Prostate gland (tissue), 2 donors: Measurements from ENCODE around the gene PLP2. TPM values are rescaled to one million over a fixed set of nuclear protein-coding genes. Genes with fewer than 3 reads are reported as not detected.
A peak's percentile ranks its signal among the peaks of the same experiment; 100 is the strongest.
"Not testable (repeated sequence)": the region's sequence is repeated elsewhere in the genome, so short reads cannot be mapped to it uniquely, and the experiment has no call there.

Source experiments
- DNase-seq: peaks from one replicate; pipeline ENCODE4 v3.0.0-alpha.2; 2019; ENCODE audit warnings: low spot score
- H3K27ac ChIP-seq, 2 donors: fragments of 200-600 bp; sonication (generic); 2 replicates each; pipeline ENCODE4 v1.5.1; 2017 to 2019
- H3K27me3 ChIP-seq: fragments of 200-600 bp; sonication (generic); replicated peaks from 2 replicates; pipeline ENCODE4 v1.5.1; 2019; ENCODE audit not compliant: insufficient read depth
- H3K36me3 ChIP-seq, 2 donors: fragments of 200-600 bp; sonication (generic); 1 replicate in 1 of 2; 2 replicates in 1 of 2; pipeline versions ENCODE4 v1.5.1 to v1.8.1; 2017 to 2019
- H3K4me1 ChIP-seq: fragments of 200-600 bp; sonication (generic); replicated peaks from 2 replicates; pipeline ENCODE4 v1.5.1; 2019
- H3K4me3 ChIP-seq, 2 donors: fragments of 200-600 bp; sonication (generic); 2 replicates each; pipeline ENCODE4 v1.5.1; 2017 to 2019
- H3K9me3 ChIP-seq: fragments of 200-600 bp; sonication (generic); 2 replicates; pipeline ENCODE4 v1.5.1; 2017
- CTCF ChIP-seq, 4 experiments: fragments of 200-600 bp in 2 of 4; fragments of 450-650 bp in 2 of 4; sonication (generic) in 2 of 4; IDR thresholded peaks; 1 replicate in 3 of 4; 2 replicates in 1 of 4; pipeline ENCODE4 v1.5.1; 2016 to 2019; ENCODE audit warnings: antibody characterized with exemption in 4 of 4, mild to moderate bottlenecking in 2 of 4, moderate library complexity in 2 of 4
- POLR2A ChIP-seq: fragments of 450-650 bp; IDR thresholded peaks from one replicate; pipeline ENCODE4 v1.6.1; 2016; ENCODE audit warnings: antibody characterized with exemption, mild to moderate bottlenecking
- POLR2AphosphoS5 ChIP-seq: sonication (generic); formaldehyde crosslinking; IDR thresholded peaks from one replicate; pipeline ENCODE4 v1.6.1; 2017; ENCODE audit warnings: antibody characterized with exemption
- WGBS: methylation state at CpG from one replicate; pipeline ENCODE4 v1.1.5; 2018; 5-methylcytosine and 5-hydroxymethylcytosine counted together
- intact Hi-C: fragments of 100-400 bp; cut with DNase I; formaldehyde crosslinking; loops from one replicate; pipeline ENCODE4 v1.14.2; 2022
- total RNA-seq, 2 donors: library from RNA; depleted of rRNA; stranded (reverse); fragments of >200 nt; gene quantifications; one replicate each; pipeline ENCODE4 v1.1.0, GENCODE V29; 2016

PLP2 gene, protein sequence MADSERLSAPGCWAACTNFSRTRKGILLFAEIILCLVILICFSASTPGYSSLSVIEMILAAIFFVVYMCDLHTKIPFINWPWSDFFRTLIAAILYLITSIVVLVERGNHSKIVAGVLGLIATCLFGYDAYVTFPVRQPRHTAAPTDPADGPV
- 10 to 100 TPM; 24.3 to 34.7 TPM for total RNA-seq

GRCh38 chrX:49171752-49172279 is at the start of gene PLP2:
Gene PLP2, plus strand, starts transcription at chrX:49171898. Its CDS starts 103 bp downstream, at chrX:49172001.
- Histone ChIP-seq H3K4me1 (no peaks in the 10 kb centered on the region), H3K36me3 (no peaks in the 10 kb centered on the region), H3K9me3 (no peaks in the 10 kb centered on the region), H3K27me3 (no peaks in the 10 kb centered on the region), H3K4me3 (peak within 1 kb of the TSS; percentile 41 to 45), H3K27ac (peak within 1 kb of the TSS; percentile 81 to 84)
- DNase-seq: no peak
- intact Hi-C loops: no loop called here
- WGBS: 0% methylated on average over 26 of the region's 46 CpGs
- TF ChIP-seq POLR2AphosphoS5 (no peak), CTCF (IDR thresholded peaks at IDR 0.05) (no peak), POLR2A (peak; percentile 68)

DNA sequence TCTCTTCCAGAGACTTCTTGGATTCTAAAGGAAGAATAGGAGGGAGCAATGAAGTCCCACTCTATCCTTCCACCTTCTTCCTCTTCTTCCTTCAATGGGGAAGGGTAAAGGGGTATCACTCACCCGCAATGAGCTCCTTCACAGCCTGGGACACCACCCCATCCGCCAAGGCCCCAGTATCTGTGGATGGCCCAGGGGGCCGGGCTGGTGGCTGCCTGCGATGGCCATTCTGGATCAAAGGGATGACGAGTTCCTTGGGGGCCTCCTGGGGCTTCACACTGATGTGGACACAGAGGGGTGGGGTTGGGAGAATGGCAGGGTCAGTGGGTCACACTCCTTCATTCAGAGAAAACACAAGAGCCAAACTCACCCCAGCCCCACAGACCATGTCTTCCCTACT is 49.2 kb upstream of the PLP2 start:
- TF ChIP-seq CTCF (IDR thresholded peaks at IDR 0.05) (no peak), POLR2AphosphoS5 (no peak), POLR2A (no peak)
- Histone ChIP-seq H3K27ac (no peak overlapping the region), H3K9me3 (no peaks in the 10 kb centered on the region), H3K4me1 (no peaks in the 10 kb centered on the region), H3K36me3 (no peaks in the 10 kb centered on the region), H3K27me3 (no peaks in the 10 kb centered on the region), H3K4me3 (peak overlapping the region in 1 of 2 donors; percentile 52)
- no peak for DNase-seq
- 62% methylated on average over 3 of the region's 5 CpGs for WGBS
- intact Hi-C loops: no loop called here

DNA sequence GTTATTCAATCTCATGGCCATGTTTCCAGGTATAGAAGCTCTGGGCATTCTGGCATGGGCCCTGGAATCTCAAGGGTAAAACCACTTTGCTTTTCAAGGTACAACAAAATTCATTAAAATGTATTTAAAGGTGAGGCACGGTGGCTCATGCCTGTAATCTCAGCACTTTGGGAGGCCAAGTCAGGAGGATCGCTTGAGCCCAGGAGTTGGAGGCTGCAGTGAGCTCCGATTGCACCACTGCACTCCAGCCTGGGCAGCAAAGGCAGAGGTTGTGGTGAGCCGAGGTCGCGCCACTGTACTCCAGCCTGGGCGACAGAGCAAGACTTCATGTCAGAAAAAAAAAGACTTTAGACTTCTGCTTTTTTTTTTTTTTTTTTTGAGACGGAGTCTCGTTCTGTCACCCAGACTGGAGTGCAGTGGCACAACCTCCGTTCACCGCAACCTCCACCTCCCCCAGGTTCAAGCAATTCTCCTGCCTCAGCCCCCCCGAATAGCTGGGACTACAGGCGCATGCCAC is 43.9 kb upstream of the PLP2 start:
- H3K27ac ChIP-seq, DNase-seq, H3K36me3 ChIP-seq, H3K9me3 ChIP-seq, H3K4me1 ChIP-seq, H3K4me3 ChIP-seq, H3K27me3 ChIP-seq, intact Hi-C loops: not testable (repeated sequence)
- 73% methylated on average over 11 of the region's 13 CpGs for WGBS

GRCh38 chrX:49129427-49129826 is 42.3 kb upstream of the PLP2 start:
- intact Hi-C loops: no loop called here
- Histone ChIP-seq H3K9me3 (no peaks in the 10 kb centered on the region), H3K4me1 (no peaks in the 10 kb centered on the region), H3K27me3 (no peaks in the 10 kb centered on the region), H3K36me3 (no peaks in the 10 kb centered on the region), H3K4me3 (no peak overlapping the region), H3K27ac (no peak overlapping the region)
- DNase-seq: no peak
- 64% methylated on average over 4 of the region's 4 CpGs for WGBS
- no peak for TF ChIP-seq CTCF (IDR thresholded peaks at IDR 0.05)
- TF ChIP-seq POLR2A: no peak
- no peak for TF ChIP-seq POLR2AphosphoS5

DNA sequence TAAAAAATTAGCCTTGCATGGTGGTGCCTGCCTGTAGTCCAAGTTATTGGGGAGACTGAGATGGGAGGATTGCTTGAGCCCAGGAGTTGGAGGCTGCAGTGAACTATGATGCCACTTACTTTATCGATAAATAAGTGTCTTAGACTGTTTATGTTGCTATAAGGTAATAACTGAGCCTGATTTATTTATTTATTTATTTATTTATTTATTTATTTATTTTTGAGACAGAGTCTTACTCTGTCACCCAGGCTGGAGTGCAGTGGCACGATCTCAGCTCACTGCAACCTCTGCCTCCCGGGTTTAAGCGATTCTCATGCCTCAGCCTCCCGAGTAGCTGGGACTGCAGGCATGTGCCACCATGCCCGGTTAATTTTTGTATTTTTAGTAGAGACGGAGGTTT is 39.4 kb upstream of the PLP2 start:
- H3K27ac ChIP-seq, H3K4me1 ChIP-seq, H3K27me3 ChIP-seq, DNase-seq, intact Hi-C loops, H3K4me3 ChIP-seq, H3K36me3 ChIP-seq, H3K9me3 ChIP-seq: not testable (repeated sequence)
- 98% methylated on average over 6 of the region's 7 CpGs for WGBS

DNA sequence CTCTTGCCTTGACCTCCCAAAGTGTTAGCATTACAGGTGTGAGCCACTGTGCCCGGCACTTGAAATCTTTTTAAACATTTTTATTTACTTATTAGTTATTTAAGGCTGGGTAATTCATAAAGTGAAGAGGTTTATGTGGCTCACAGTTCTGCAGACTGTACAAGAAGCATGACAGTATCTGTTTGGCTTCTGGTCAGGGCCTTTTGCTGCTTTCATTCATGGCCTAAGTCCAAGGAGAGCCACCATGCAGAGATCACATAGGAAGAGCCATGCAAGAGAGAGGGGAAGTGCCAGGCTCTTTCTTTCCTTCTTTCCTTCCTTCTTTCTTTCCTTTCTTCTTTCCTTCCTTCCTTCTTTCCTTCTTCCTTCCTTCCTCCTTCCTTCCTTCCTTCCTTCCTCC is 37.9 kb upstream of the PLP2 start:
- WGBS: 79% methylated on average over 1 of the region's 1 CpG
- intact Hi-C loops: no loop called here

More for the DNA sequence above, 37.9 kb upstream of the PLP2 start:
- H3K27me3 ChIP-seq: no peaks in the 10 kb centered on the region
- no peak for TF ChIP-seq CTCF (IDR thresholded peaks at IDR 0.05)
- TF ChIP-seq POLR2AphosphoS5: no peak
- TF ChIP-seq POLR2A: no peak
- H3K4me3 ChIP-seq: no peak overlapping the region
- no peaks in the 10 kb centered on the region for H3K9me3 ChIP-seq
- no peak overlapping the region for H3K27ac ChIP-seq
- H3K4me1 ChIP-seq: no peaks in the 10 kb centered on the region
- no peaks in the 10 kb centered on the region for H3K36me3 ChIP-seq
- no peak for DNase-seq
